GM12878 (cell line): Measurements from ENCODE around the gene EVI5L. TPM values are rescaled to one million over a fixed set of nuclear protein-coding genes. Genes with fewer than 3 reads are reported as not detected.

Experiments
- ATAC-seq: fragments of 200-7000 bp; cut with Tn5 transposase; 3 replicates; pipeline ENCODE4 v1.9.1; 2020; ENCODE audit warnings: mild to moderate bottlenecking, moderate library complexity
- BruUV-seq: library from RNA; stranded (reverse); fragments of 400-500 nt; replicated peaks from 2 replicates; lab custom pipeline; 2021; lab: Mats Ljungman, UMichigan
- CTCF ChIA-PET: fragments of 300-600 bp; sonication (Branson Sonifier 250); formaldehyde crosslinking; extraction: SDS; loops from one replicate; lab custom pipeline; 2021; ENCODE audit warnings: inconsistent platforms; lab: Yijun Ruan, JAX
- POLR2A ChIA-PET: fragments of 350-600 bp; formaldehyde crosslinking; extraction: SDS; loops from one replicate; lab custom pipeline; 2021; ENCODE audit warnings: inconsistent platforms; lab: Charles Lee
- RAD21 ChIA-PET: fragments of 300-600 bp; sonication (Branson Sonifier 250); formaldehyde crosslinking; loops from one replicate; lab custom pipeline; 2023; ENCODE audit warnings: antibody characterized with exemption; ENCODE audit not compliant: unreplicated experiment; lab: Charles Lee
- SMC1A ChIA-PET: fragments of 300-600 bp; sonication (Branson Sonifier 250); formaldehyde crosslinking; loops from one replicate; lab custom pipeline; 2023; ENCODE audit not compliant: unreplicated experiment, uncharacterized antibody; lab: Charles Lee
- DNase-seq: peaks from one replicate; pipeline ENCODE4 v3.0.0-alpha.2; 2011; ENCODE audit warnings: low read depth, low spot score
- FAIRE-seq: peaks from 3 replicates; lab custom pipeline; 2011; peaks lifted over from hg19 to GRCh38; lab: Jason Lieb, UNC
- H2AFZ ChIP-seq: 2 replicates; pipeline ENCODE4 v1.6.0; 2011; ENCODE audit warnings: low read depth, low read length, control low read depth; ENCODE audit not compliant: control insufficient read depth
- H3K27ac ChIP-seq: 2 replicates; pipeline ENCODE4 v1.5.1; 2011; ENCODE audit warnings: control low read depth; ENCODE audit not compliant: control insufficient read depth, insufficient read depth
- H3K27me3 ChIP-seq, 2 experiments: replicated peaks in 1 of 2; 2 replicates each; pipeline versions ENCODE4 v1.6.0 to v1.6.1; 2011; ENCODE audit warnings: low read length in 1 of 2; ENCODE audit not compliant: control insufficient read depth in 2 of 2, insufficient read depth in 2 of 2
- H3K36me3 ChIP-seq, 2 experiments: 2 replicates each; pipeline ENCODE4 v1.5.1; 2011; ENCODE audit warnings: low read length in 1 of 2; ENCODE audit not compliant: control insufficient read depth in 2 of 2, insufficient read depth in 2 of 2
- H3K4me1 ChIP-seq: 2 replicates; pipeline ENCODE4 v1.6.1; 2011; ENCODE audit warnings: mild to moderate bottlenecking, low read length, moderate library complexity, mixed read lengths; ENCODE audit not compliant: control insufficient read depth, insufficient read depth
- H3K4me2 ChIP-seq: 2 replicates; pipeline ENCODE4 v1.6.0; 2011; ENCODE audit warnings: control low read depth; ENCODE audit not compliant: control insufficient read depth, insufficient read depth
- H3K4me3 ChIP-seq: fragments of 200-600 bp; sonication (generic); 2 replicates; pipeline ENCODE4 v1.5.1; 2016
- H3K79me2 ChIP-seq: 2 replicates; pipeline ENCODE4 v1.6.0; 2011; ENCODE audit warnings: low read length; ENCODE audit not compliant: control insufficient read depth, insufficient read depth
- H3K9ac ChIP-seq: 2 replicates; pipeline ENCODE4 v1.8.0; 2011; ENCODE audit warnings: low read length, control low read depth, mixed read lengths; ENCODE audit not compliant: control insufficient read depth, insufficient read depth
- H3K9me3 ChIP-seq: replicated peaks from 3 replicates; pipeline ENCODE4 v1.5.1; 2011; ENCODE audit warnings: mild to moderate bottlenecking, low read length; ENCODE audit not compliant: control insufficient read depth, insufficient read depth
- H4K20me1 ChIP-seq: 2 replicates; pipeline ENCODE4 v1.6.0; 2011; ENCODE audit not compliant: control insufficient read depth, insufficient read depth
- BACH1 ChIP-seq: fragments of 450-650 bp; IDR thresholded peaks from 2 replicates; pipeline ENCODE4 v1.6.1; 2017; ENCODE audit warnings: mild to moderate bottlenecking, borderline replicate concordance
- BRCA1 ChIP-seq: IDR thresholded peaks from 2 replicates; pipeline ENCODE4 v1.6.1; 2011; ENCODE audit warnings: low read depth, low read length, improper control_type of control experiment
- FOXM1 ChIP-seq: IDR thresholded peaks from 2 replicates; pipeline ENCODE4 v1.6.1; 2012; ENCODE audit warnings: low read depth, mild to moderate bottlenecking, inconsistent platforms, low read length, moderate library complexity
- IKZF1 ChIP-seq: fragments of 450-650 bp; conservative IDR thresholded peaks from 2 replicates; pipeline ENCODE4 v1.6.1; 2017; ENCODE audit warnings: antibody characterized with exemption, mild to moderate bottlenecking
- JUND ChIP-seq: IDR thresholded peaks from 2 replicates; pipeline ENCODE4 v1.6.1; 2012; ENCODE audit warnings: low read depth, mild to moderate bottlenecking, low read length, improper control_type of control experiment, moderate library complexity
- LARP7 ChIP-seq: fragments of 450-650 bp; IDR thresholded peaks from 2 replicates; pipeline ENCODE4 v1.6.1; 2017; ENCODE audit warnings: mild to moderate bottlenecking
- NR2C1 ChIP-seq: fragments of 450-650 bp; IDR thresholded peaks from 2 replicates; pipeline ENCODE4 v1.6.1; 2017; ENCODE audit warnings: antibody characterized with exemption, mild to moderate bottlenecking, moderate library complexity
- PAX8 ChIP-seq: fragments of 450-650 bp; IDR thresholded peaks from 2 replicates; pipeline ENCODE4 v1.6.1; 2017; ENCODE audit warnings: mild to moderate bottlenecking, moderate library complexity
- REST ChIP-seq: IDR thresholded peaks from 2 replicates; pipeline ENCODE4 v1.6.1; 2012; ENCODE audit warnings: mild to moderate bottlenecking, low read depth, low read length
- SMARCA5 ChIP-seq: fragments of 450-650 bp; IDR thresholded peaks from 2 replicates; pipeline ENCODE4 v1.6.1; 2017; ENCODE audit warnings: mild to moderate bottlenecking
- SMC3 ChIP-seq: IDR thresholded peaks from 2 replicates; pipeline ENCODE4 v1.6.1; 2011; ENCODE audit warnings: low read length, improper control_type of control experiment, borderline replicate concordance
- ZBED1 ChIP-seq: IDR thresholded peaks from 2 replicates; pipeline ENCODE4 v1.6.1; 2016; ENCODE audit warnings: borderline replicate concordance
- ZZZ3 ChIP-seq: IDR thresholded peaks from 2 replicates; pipeline ENCODE4 v1.6.1; 2011; ENCODE audit warnings: low read depth; ENCODE audit not compliant: control insufficient read depth, insufficient read length
- WGBS: methylation state at CpG from one replicate; pipeline ENCODE4 v1.1.6; 2016; ENCODE audit warnings: low lambda C conversion rate; ENCODE audit not compliant: insufficient replicate concordance, insufficient coverage; ENCODE audit errors: missing lambda C conversion rate; 5-methylcytosine and 5-hydroxymethylcytosine counted together
- in situ Hi-C: fragments of 300-500 bp; cut with MboI; formaldehyde crosslinking; loops from 9 replicates; pipeline ENCODE4 v1.14.3; 2018; ENCODE audit warnings: mixed read lengths
- intact Hi-C: fragments of 100-400 bp; cut with micrococcal nuclease; formaldehyde crosslinking; loops from one replicate; pipeline ENCODE4 v1.14.2; 2022; ENCODE audit not compliant: unreplicated experiment
- polyA plus RNA-seq, 11 experiments: library from polyadenylated mRNA; depleted of rRNA in 4 of 11; unstranded in 6 of 11; stranded (reverse) in 5 of 11; fragments of >200 nt; fragmentation: Nextera tagmentation in 4 of 11; fragmentation: Illumina TruSeq in 1 of 11; extraction: Ambion mirVana in 4 of 11; extraction: Trizol in 1 of 11; gene quantifications; 1 replicate in 1 of 11; 2 replicates in 10 of 11; pipeline versions ENCODE4 v1.2.1 to v1.2.3, GENCODE V29; 2011 to 2016; ENCODE audit warnings: inconsistent platforms in 2 of 11, missing spikeins in 2 of 11, low read depth in 1 of 11
- total RNA-seq, 4 experiments: library from RNA; depleted of rRNA in 3 of 4; stranded (reverse); fragments of >200 nt in 3 of 4; fragmentation: Illumina TruSeq in 1 of 4; extraction: Trizol in 1 of 4; gene quantifications; 2 replicates each; pipeline versions ENCODE4 v1.2.1 to v1.2.3, GENCODE V29; 2013 to 2021
- TF ChIP-seq, protein P1 (sequence below): fragments of 450-650 bp; IDR thresholded peaks from 2 replicates; pipeline ENCODE4 v1.6.1; 2017; ENCODE audit warnings: low read depth, mild to moderate bottlenecking, moderate library complexity

EVI5L gene
- total and polyA plus RNA-seq, 10 of the 15 experiments (the other 5 are each of a cell fraction or from before 2014, with no cell fraction given), result 0.23 to 13.8 (median 5.0) TPM

- TF ChIP-seq ZZZ3 (no peak), SMARCA5 (no peak), IKZF1 (no peak), PAX8 (no peak), SMC3 (no peak), LARP7 (no peak), REST (no peak)
- TF ChIP-seq, all 136 proteins: peak for 0
These were observed 38.3 kb downstream of the EVI5L start (continued) for GRCh38 chr19:7868326-7868670.

DNA sequence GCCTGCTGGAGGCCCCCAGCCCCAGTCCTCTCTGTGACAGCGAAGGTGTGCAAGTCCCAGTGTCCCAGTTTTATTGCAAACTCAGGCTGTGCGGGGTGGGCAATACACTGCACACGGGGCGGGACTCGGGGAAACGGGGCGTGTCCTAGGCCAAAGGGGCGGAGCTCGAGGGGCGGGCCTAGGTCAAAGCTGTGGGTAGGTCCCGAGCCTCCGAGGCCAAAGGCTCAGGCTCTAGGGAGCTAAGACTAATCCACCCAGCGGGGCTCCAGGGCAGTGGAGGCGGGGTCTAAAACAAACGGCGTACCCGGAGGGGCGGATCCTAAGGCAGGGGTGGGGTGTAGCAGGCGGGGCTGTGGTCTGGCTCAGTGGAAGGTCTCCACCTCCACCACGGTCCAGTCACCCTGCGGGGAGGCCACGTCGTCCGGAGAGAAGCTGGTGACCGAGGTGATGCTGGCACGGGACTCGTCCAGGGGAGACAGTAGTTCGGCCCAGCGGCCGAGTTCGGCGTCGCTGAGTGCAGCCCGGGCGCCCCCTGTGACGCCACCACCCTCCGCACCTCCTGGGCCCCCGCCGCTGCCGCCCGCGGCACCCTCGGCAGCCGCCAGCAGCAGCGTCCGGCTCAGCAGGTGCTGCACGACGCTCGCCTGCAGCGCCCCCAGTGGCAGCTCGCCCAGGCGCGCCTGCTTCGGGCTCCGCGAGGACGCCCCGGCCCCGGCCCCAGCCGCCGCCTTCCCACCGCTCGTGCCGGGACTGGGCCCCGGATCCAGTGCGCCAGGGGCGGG lies 38.8 kb downstream of the EVI5L start:
- in situ Hi-C loops, result no loop called here
- H3K4me3 ChIP-seq, result peak overlapping the region; percentile 48; the same call in 1 of the 2 replicates
- ChIA-PET CTCF (interaction anchor here (0.6 to 2.0 kb wide), 21 partner anchors 9 to 462 kb away, joined by 3 to 19 read pairs (median 4); partner anchors contain the start of genes MAP2K7, PET100, SNAPC2 and TIMM44), SMC1A (interaction anchor here (1.1 kb wide), 1 partner anchor 188 kb away, joined by 3 read pairs; the partner anchor contains the start of gene TRAPPC5), RAD21 (interaction anchor here (0.9 to 1.7 kb wide), 5 partner anchors 34 to 301 kb away, joined by 3 to 8 read pairs (median 4); partner anchors contain the start of genes MAP2K7, SNAPC2 and TRAPPC5), POLR2A (interaction anchor here (0.8 to 1.8 kb wide), 3 partner anchors 10 to 52 kb away, joined by 3 to 5 read pairs (median 4); partner anchors contain the start of gene SNAPC2)
- H3K9ac ChIP-seq, result no peak overlapping the region; the same call in 1 of the 2 replicates
- DNase-seq, result peak; percentile 13
- H3K79me2 ChIP-seq, result no peaks in the 10 kb centered on the region
- no TSS peak for BruUV-seq
- 2% methylated on average over 65 of the region's 67 CpGs for WGBS
- H2AFZ ChIP-seq, result peak overlapping the region; percentile 88
- FAIRE-seq, result peak; percentile 69
- H3K36me3 ChIP-seq, result no peaks in the 10 kb centered on the region
- no peaks in the 10 kb centered on the region for H4K20me1 ChIP-seq
- no peak overlapping the region for H3K27ac ChIP-seq
- intact Hi-C loops, result loop anchor here (2.0 kb wide), 1 partner anchor 34 kb away; the partner anchor contains the start of gene MAP2K7
- peak overlapping the region; percentile 95 for H3K4me2 ChIP-seq
- peaks cover 5 to 7% of the 10 kb centered on the region in 2 experiments; a peak in 3 of 4 replicates for H3K27me3 ChIP-seq
- no peaks in the 10 kb centered on the region; the same call in 2 of the 3 replicates for H3K9me3 ChIP-seq
- ATAC-seq, result peak; percentile 85
- H3K4me1 ChIP-seq, result peaks cover 12% of the 10 kb centered on the region; the same call in 1 of the 2 replicates
- no peak for TF ChIP-seq JUND
- no peak for TF ChIP-seq FOXM1
- TF ChIP-seq BACH1, result peak; percentile 78
- TF ChIP-seq ZBED1, result no peak
- TF ChIP-seq BRCA1, result no peak
- TF ChIP-seq, protein P1, sequence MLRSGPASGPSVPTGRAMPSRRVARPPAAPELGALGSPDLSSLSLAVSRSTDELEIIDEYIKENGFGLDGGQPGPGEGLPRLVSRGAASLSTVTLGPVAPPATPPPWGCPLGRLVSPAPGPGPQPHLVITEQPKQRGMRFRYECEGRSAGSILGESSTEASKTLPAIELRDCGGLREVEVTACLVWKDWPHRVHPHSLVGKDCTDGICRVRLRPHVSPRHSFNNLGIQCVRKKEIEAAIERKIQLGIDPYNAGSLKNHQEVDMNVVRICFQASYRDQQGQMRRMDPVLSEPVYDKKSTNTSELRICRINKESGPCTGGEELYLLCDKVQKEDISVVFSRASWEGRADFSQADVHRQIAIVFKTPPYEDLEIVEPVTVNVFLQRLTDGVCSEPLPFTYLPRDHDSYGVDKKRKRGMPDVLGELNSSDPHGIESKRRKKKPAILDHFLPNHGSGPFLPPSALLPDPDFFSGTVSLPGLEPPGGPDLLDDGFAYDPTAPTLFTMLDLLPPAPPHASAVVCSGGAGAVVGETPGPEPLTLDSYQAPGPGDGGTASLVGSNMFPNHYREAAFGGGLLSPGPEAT, result no peak
- TF ChIP-seq NR2C1, result 0 out of 2 replicates have a peak, but pooled peaks have one; percentile 13
